Stimulated activated CD4-positive, alpha-beta T cell treated with anti-CD3 and anti-CD28 coated beads, Interleukin-1b, Interleukin-23, amount 100 ng/mL, for 48 hours (primary cell): ENCODE data around the gene CYTH1.

Experiments
- DNase-seq: peaks from one replicate; pipeline ENCODE4 v3.0.0-alpha.2; 2020

The CYTH1 gene

GRCh38 chr17:78803186-78803845, 21.2 kb upstream of the CYTH1 start:
- no peak for DNase-seq

- DNase-seq = no peak
These were observed 20.4 kb upstream of the CYTH1 start for GRCh38 chr17:78802459-78802858.

- DNase-seq = no peak
These were observed 19.9 kb upstream of the CYTH1 start for GRCh38 chr17:78802008-78802407.

GRCh38 chr17:78800132-78800931, 18.3 kb upstream of the CYTH1 start:
- DNase-seq = no peak

DNA sequence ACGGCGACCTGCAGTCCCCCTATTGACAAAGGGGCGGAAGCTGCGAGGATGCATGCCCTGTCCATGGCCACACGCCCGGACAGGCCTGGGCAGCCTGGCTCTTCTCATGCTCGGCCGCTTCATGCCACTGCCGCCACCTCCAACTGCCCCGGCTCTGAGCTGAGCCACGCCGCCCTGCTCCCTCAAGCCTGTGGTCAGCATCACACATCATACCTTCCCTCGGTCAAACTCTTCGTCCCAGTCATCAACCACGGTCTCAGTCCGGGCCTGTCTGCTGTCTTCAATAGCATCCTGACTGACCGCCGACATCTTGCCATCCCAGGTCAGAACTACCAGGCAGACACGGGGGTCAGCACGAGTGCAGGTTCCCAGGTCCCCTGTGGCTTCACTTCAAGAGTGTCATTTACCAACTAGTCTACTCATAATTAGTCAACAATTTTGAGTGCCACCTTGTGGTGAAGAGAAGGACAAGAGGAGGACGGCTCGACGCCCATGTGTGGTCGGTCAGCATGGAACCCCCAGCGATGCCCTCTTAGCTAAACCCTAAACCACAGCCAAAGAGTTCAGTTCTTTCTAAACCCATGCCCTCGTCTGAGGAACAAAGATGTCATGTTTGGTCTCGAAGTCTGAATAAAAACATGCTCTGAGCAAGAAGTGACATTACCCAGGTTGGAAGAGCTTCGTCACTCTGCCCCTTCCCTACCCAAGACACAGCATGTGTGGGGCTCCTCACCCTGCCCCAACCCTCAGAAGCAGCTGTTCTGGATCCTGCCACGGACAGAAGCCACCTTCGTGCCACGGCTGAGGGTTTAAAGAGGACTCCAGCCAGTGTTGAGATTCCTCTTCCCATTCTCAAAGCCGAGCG, 16.9 kb upstream of the CYTH1 start:
- no peak for DNase-seq

DNA sequence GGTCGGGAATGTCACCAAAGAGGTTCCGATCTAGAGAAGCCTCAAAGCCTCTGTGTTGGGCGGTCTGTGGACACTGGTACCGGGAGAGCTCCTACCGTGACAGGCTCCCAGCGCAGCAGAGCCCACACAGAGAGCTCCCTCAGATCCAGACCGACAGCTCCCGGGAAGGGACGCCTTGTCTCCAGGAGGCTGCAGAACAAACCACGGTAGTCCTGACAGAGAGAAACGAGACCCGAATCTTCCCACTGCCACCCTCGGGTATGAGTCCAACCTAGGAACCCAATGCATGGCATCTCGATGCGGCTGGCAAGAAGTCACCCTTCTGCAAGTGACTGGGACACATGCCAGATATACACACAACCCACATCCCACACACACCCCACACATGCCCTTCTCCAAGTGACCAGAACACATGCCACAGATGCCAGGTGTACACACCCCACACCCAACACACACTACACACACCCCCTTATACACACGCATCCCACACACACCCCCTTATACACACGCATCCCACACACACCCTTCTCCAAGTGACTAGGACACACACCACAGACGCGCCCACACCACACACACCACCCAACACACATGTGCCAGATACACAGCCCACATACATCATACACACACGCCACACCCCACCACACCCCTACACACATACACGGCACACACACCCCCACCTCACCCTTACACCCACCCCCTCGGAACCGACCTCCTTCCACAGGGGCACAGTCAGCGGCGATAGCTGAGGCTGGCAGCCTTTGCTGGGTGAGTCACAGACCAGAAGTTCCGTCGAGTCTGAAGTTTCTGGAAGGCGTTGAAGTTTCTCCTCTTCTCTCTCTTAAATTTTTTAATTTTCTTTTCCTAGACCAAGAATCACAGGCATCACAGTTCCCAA, 15.9 kb upstream of the CYTH1 start:
- DNase-seq = no peak

- DNase-seq = no peak
These were observed 15.1 kb upstream of the CYTH1 start for GRCh38 chr17:78797213-78797612.

- no peak for DNase-seq
These were observed 14.4 kb upstream of the CYTH1 start for GRCh38 chr17:78796517-78796900.

DNA sequence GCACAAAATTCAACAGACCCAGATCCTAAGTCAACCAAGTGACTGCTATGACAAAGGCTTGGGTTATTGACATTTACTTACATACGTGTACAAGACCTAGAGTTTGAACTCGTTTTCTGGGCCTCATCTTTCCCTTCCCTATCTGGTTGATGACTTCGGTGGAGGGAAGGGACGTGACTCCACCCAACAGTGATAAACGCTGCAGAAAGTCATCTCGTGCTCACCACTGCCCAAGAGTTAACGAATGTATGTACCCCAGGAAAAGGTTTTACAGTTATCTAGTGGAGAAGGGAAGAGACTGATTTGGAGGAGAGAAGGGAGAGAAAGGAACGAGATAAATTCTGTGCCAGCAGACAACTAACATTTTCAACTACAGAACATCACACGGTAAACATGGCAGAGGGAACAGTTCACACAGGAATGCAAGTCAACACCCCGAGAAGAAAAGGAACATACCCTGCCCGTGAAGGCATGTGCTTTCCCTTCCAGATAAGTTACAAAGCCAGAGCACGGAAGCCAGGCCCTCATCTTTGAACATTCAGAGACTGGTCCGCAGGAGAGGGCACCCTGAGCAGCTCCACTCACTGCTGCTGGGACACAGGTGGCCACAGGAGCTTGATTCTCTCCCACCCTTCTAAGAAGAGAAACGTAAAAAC, 13.9 kb upstream of the CYTH1 start:
- no peak for DNase-seq

DNA sequence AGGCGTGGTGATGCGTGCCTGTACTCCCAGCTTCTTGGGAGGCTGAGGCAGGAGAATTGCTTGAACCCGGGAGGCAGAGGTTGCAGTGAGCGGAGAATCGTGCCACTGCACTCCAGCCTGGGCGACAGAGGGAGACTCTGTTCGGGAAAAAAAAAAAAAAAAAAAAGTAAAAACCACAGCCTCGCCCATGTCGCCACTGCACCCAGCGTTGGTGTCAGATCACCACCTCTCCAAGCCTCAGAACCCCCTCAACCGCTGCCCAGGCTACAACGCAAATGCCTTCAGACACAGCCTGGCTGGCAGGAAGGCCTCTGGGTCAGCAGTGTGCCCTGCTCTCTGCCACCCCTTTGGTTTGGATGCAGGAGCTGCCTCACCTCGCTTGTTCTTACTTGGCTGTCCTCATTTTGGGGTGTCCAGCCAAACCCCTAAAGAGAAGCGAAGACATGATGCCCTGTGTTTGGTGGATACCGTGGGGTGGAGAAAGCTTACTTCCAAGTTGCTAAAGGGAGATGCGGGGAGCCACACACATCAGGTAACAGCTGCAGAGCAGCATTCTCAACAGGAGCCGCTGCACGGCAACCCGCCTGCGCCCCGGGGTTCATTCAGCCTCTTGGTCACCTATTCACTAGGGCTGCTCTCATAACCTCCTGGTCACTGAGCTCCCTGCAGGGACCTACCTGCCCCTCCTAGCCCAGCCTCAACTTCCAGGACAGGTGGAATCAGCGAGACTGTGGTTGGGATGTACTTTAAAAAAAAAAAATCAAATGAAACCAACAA, 13.0 kb upstream of the CYTH1 start:
- no peak for DNase-seq

DNA sequence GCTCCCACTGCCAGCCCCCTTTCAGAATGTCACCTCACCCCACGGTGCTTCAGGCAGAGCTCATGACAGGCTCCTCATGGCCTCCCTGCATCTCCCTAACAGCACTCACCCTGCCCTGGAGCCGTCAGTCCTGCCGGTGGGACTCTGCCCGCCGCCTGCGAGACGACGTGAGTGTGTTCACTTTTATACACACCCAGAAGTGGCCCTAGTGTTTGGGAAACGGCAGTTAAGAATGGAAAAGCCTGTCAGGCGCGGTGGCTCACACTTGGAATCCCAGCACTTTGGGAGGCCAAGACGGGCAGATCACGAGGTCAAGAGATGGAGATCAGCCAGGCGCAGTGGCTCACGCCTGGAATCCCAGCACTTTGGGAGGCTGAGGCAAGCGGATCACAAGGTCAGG, 12.3 kb upstream of the CYTH1 start:
- DNase-seq = no peak

DNA sequence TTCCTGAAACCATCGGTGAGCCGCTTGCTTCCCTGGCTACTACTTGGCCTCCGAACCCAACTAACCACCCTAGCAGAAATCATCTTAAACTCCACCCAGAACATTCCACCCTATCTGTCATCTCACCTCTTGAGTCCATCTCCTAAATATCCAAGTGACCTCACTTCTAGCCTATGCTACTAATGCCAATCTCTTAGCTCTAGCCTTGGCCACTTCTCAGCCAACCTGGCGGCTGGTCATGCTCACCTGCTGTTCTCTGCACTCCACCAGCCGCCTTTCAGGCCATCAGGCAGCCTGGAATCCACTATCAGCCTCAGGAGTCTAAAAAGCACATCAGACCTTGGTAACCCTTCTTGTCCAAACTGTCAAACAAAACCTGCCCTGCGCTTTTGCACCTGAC, 11.9 kb upstream of the CYTH1 start:
- no peak for DNase-seq

GRCh38 chr17:78793415-78793814, 11.3 kb upstream of the CYTH1 start:
- DNase-seq = no peak

DNA sequence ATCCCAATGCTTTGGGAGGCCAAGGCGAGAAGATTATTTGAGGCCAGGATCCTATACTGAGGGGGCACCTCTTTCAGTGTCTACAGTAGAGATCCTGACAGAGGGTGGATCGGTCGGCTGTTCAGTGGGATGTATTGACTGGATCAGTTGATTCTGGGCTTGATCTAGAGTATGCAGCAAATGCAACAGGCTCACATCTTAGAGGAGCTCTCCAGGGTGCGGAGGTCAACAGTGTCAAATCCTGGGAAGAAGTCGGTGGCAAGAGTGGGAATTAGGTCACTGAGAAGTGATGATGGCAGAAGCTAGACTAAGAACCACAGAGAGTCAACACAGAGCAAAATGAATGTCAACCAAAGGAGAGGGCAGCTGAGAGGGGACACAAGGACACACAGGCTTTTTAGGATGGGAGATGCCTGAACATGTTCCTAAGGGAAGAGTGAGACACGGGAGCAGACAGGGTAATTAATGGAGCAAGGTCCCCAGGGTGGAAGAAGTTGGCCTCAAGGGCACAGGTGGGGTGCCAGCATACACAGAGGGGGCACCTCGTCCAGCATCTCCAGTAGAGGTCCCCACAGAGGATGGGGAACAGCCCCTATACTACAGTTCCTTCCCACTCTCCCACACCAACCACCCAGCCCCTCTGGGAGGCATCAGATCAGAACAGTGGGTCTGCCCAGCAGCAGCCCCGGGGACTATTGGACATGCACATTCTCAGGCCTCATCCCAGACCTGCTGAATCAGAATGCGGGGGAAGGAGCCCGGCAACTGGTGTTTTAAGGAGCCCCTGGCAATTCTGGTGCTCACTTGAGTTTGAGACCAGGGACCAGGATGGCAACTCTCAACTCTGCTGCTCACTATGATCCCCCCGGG, 10.0 kb upstream of the CYTH1 start:
- DNase-seq = no peak

GRCh38 chr17:78790552-78790951, 8.5 kb upstream of the CYTH1 start:
- no peak for DNase-seq

DNA sequence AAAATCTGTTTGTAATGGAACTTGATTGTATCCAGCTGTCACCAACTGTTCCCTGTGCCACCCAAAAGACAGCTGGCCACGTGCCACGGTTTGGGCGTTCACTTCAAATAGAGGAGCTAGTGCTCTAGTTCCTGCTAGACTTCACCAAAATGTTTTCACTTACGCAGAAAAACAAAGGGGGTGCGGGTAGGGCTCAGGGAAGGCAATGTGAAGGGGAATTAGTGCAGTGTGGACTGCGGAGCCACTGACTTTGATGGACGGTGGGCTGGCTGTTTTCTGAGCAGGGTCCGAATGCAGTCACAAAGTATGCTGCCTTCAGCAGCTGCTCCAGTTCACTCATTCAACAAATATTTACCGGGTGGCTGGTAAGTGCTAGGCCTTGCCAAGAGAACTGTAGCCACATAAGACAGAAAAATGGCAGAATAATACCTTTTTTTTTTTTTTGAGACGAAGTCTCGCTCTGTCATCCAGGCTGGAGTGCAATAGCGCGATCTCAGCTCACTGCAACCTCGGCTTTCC, 7.6 kb upstream of the CYTH1 start:
- DNase-seq = no peak

GRCh38 chr17:78789149-78789662, 7.1 kb upstream of the CYTH1 start:
- DNase-seq = no peak

- no peak for DNase-seq
These were observed 6.4 kb upstream of the CYTH1 start for GRCh38 chr17:78788451-78788850.

DNA sequence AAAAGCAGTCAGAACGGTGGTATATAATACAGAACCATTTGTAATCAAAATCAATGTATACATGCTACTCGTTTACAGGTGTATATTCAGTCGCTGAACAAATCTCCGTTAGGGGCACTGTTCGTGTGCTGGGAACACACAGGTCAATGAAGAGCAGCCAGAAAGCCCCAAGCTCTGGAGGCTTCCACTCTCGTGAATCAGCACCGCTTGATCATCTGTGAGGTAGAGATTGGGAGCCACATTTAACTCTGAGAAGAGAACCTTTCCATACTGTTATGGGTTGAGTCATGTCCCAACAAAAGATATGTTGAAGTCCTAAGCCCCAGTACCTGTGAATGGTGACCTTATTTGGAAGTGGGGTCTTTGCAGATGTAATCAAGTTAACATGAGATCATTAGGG, 5.4 kb upstream of the CYTH1 start:
- no peak for DNase-seq

DNA sequence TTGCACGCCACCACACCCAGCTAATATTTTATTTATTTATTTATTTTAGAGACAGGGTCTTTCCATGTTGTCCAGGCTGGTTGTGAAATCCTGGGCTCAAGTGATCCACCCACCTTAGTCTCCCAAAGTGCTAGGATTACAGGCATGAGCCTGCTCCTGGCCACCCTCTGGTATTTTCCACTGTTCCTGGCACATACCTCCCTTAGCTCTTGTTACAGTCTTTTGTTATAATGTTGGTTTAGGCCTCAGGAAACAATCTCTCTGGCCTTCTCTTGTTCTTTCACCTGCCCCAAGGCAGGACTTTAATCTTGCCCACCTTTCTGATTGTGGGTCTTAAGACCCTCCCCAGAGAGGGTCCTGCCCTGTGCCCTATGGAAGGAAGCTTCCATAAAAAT, 3.6 kb upstream of the CYTH1 start:
- DNase-seq = no peak
